Activated CD8-positive, alpha-beta T cell treated with anti-CD3 and anti-CD28 coated beads for 36 hours (primary cell): ENCODE results near the gene RPUSD4. TPM values are rescaled to one million over a fixed set of nuclear protein-coding genes. Genes with fewer than 3 reads are reported as not detected.

Experiments
- ATAC-seq: fragments of 200-7000 bp; cut with Tn5 transposase; one replicate; pipeline ENCODE4 v1.10.0; 2021; ENCODE audit warnings: mild to moderate bottlenecking, moderate library complexity
- CTCF ChIA-PET: fragments of 350-600 bp; sonication (Branson Sonifier 250); formaldehyde crosslinking; loops from one replicate; lab custom pipeline; 2021; ENCODE audit warnings: antibody characterized with exemption; lab: Charles Lee
- POLR2A ChIA-PET: fragments of 350-600 bp; sonication (Branson Sonifier 250); formaldehyde crosslinking; loops from one replicate; lab custom pipeline; 2021; ENCODE audit warnings: antibody characterized with exemption; lab: Charles Lee
- DNase-seq: peaks from one replicate; pipeline ENCODE4 v3.0.0-alpha.2; 2020
- H3K27ac Mint-ChIP-seq: one replicate; pipeline ENCODE4 v1.8.0; 2021; ENCODE audit warnings: mild to moderate bottlenecking, mixed read lengths
- H3K27me3 Mint-ChIP-seq: one replicate; pipeline ENCODE4 v1.8.0; 2021; ENCODE audit warnings: mixed read lengths
- H3K36me3 Mint-ChIP-seq: one replicate; pipeline ENCODE4 v1.8.0; 2021; ENCODE audit warnings: low read depth, mixed read lengths
- H3K4me1 Mint-ChIP-seq: one replicate; pipeline ENCODE4 v1.8.0; 2021; ENCODE audit warnings: low read depth, mixed read lengths
- H3K4me3 Mint-ChIP-seq: one replicate; pipeline ENCODE4 v1.8.0; 2021; ENCODE audit warnings: mild to moderate bottlenecking, moderate library complexity, mixed read lengths
- H3K9me3 Mint-ChIP-seq: one replicate; pipeline ENCODE4 v1.8.0; 2021; ENCODE audit warnings: mixed read lengths
- intact Hi-C: fragments of 100-400 bp; cut with micrococcal nuclease; formaldehyde crosslinking; loops from one replicate; pipeline ENCODE4 v1.10.0; 2022
- total RNA-seq, 2 experiments: library from RNA; stranded (reverse); gene quantifications; one replicate each; pipeline ENCODE4 v1.2.3, GENCODE V29; 2021
- TF ChIP-seq, protein P1 (sequence below): fragments of 200-600 bp; IDR thresholded peaks from one replicate; pipeline ENCODE4 v1.8.0; 2022; ENCODE audit warnings: antibody characterized with exemption, mild to moderate bottlenecking

RPUSD4 gene
- total RNA-seq, 2 experiments from 2014 or later: 38.3 to 43.4 TPM

DNA sequence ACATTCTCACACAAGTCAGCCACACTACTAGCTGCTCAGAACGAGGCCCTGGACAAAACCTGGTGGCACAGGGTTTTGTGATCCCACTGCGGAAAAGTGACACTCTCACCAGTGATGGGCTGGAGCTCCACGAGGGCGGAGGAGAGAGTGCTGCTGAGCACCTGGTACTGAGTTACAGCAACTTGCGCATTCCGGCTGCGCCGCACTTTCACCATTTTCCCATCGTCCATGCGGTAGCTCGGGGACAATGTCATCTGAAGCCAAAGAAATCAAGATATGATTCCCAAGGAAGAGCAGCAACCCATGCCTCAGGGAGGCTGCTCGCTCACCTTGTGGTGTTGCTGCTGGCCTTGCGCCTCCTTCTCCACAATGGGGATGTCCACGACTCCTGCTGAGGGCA is 6.1 kb downstream of the RPUSD4 start:
- ChIA-PET POLR2A (no interaction called here), CTCF (interaction anchor here (1.5 to 1.6 kb wide), 2 partner anchors 12 to 281 kb away, joined by 3 to 7 read pairs; no protein-coding TSS in a partner anchor)
- intact Hi-C loops: no loop called here
- H3K4me1 Mint-ChIP-seq: peaks cover 12% of the 10 kb centered on the region
- H3K27ac Mint-ChIP-seq: no peak overlapping the region
- no peaks in the 10 kb centered on the region for H3K9me3 Mint-ChIP-seq
- TF ChIP-seq, protein P1, sequence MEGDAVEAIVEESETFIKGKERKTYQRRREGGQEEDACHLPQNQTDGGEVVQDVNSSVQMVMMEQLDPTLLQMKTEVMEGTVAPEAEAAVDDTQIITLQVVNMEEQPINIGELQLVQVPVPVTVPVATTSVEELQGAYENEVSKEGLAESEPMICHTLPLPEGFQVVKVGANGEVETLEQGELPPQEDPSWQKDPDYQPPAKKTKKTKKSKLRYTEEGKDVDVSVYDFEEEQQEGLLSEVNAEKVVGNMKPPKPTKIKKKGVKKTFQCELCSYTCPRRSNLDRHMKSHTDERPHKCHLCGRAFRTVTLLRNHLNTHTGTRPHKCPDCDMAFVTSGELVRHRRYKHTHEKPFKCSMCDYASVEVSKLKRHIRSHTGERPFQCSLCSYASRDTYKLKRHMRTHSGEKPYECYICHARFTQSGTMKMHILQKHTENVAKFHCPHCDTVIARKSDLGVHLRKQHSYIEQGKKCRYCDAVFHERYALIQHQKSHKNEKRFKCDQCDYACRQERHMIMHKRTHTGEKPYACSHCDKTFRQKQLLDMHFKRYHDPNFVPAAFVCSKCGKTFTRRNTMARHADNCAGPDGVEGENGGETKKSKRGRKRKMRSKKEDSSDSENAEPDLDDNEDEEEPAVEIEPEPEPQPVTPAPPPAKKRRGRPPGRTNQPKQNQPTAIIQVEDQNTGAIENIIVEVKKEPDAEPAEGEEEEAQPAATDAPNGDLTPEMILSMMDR: no peak
- H3K27me3 Mint-ChIP-seq: no peaks in the 10 kb centered on the region
- no peak for ATAC-seq
- no peak overlapping the region for H3K4me3 Mint-ChIP-seq
- DNase-seq: no peak
- peaks cover 43% of the 10 kb centered on the region for H3K36me3 Mint-ChIP-seq

GRCh38 chr11:126202646-126203359 is 8.6 kb downstream of the RPUSD4 start:
- H3K4me1 Mint-ChIP-seq: no peaks in the 10 kb centered on the region
- peaks cover 4% of the 10 kb centered on the region for H3K9me3 Mint-ChIP-seq
- CTCF ChIA-PET: interaction anchor here (1.2 to 1.6 kb wide), 2 partner anchors 9 to 260 kb away, joined by 3 to 4 read pairs; no protein-coding TSS in a partner anchor
- TF ChIP-seq, protein P1: no peak
- H3K27me3 Mint-ChIP-seq: no peaks in the 10 kb centered on the region
- H3K4me3 Mint-ChIP-seq: no peak overlapping the region
- intact Hi-C loops: no loop called here
- no peak for ATAC-seq
- POLR2A ChIA-PET: interaction anchor here (1.2 to 1.3 kb wide), 2 partner anchors 14 to 60 kb away, joined by 3 read pairs; no protein-coding TSS in a partner anchor
- H3K27ac Mint-ChIP-seq: no peak overlapping the region
- peaks cover 56% of the 10 kb centered on the region for H3K36me3 Mint-ChIP-seq
- no peak for DNase-seq

DNA sequence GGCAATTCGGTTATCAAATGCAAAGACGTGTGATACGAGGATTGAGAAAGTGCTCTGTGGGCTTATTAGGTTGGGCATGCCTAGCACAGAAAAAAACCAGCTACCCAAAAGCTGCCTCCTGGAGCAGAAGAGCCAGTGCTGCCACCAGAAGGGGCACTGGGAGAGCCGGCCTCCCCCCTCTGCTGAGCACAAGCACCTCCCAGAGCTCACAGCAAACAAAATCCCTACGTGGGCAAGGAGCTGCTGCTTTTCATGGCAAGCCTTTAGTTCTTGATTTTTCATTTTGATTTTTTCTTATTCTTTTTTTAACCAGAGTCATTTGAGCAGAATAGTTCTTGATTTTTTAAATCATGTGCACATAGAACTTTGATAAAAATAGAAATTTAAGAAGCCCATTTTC is 12.8 kb downstream of the RPUSD4 start:
- ATAC-seq (no peak), DNase-seq (no peak)
- Mint-ChIP-seq H3K4me1 (no peaks in the 10 kb centered on the region), H3K9me3 (peaks cover 6% of the 10 kb centered on the region), H3K27me3 (no peaks in the 10 kb centered on the region), H3K4me3 (no peak overlapping the region), H3K36me3 (peaks cover 65% of the 10 kb centered on the region), H3K27ac (no peak overlapping the region)
- TF ChIP-seq, protein P1: no peak
- intact Hi-C loops: no loop called here
- ChIA-PET POLR2A (interaction anchor here (0.8 to 1.0 kb wide), 2 partner anchors 11 to 14 kb away, joined by 3 read pairs; no protein-coding TSS in a partner anchor), CTCF (interaction anchor here (1.8 kb wide), 1 partner anchor 275 kb away, joined by 5 read pairs; no protein-coding TSS in a partner anchor)

DNA sequence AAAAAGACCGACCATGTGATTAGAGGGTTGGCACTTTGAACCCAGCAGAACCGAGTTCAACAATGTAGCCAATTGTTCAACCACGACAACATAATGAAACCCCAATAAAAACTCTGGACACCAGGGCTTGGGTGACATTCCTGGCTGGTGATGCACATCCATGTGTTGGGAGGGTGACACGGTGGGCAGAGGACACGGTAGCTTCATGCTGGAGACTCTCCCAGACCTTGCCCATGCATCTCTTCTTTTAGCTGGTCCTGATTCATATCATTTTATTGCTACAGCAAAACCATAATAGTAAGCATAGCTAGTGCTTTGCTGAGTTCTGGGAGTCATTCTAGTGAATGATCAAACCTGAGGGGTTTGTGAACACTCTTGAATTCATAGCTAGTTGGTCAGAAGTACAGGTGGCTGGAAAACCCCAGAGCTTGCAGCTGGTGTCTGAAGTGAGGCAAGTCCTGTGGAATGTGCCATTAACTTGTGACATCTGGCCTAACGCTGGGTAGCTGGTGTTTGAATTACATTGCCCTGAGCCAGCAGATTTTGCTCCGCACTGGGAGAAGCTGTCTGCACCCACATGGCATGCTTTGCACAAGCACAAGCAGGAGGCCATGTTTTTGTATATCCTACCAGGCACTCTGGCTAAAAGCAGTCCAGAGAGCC is 14.0 kb downstream of the RPUSD4 start:
- H3K27me3 Mint-ChIP-seq: no peaks in the 10 kb centered on the region
- no peak overlapping the region for H3K27ac Mint-ChIP-seq
- ChIA-PET POLR2A (no interaction called here), CTCF (interaction anchor here (1.0 to 1.8 kb wide), 2 partner anchors 10 to 274 kb away, joined by 3 to 5 read pairs; no protein-coding TSS in a partner anchor)
- ATAC-seq (no peak), DNase-seq (no peak)
- TF ChIP-seq, protein P1: no peak
- H3K36me3 Mint-ChIP-seq: peaks cover 59% of the 10 kb centered on the region
- no peaks in the 10 kb centered on the region for H3K4me1 Mint-ChIP-seq
- no peak overlapping the region for H3K4me3 Mint-ChIP-seq
- H3K9me3 Mint-ChIP-seq: peaks cover 6% of the 10 kb centered on the region
- intact Hi-C loops: no loop called here
